HepG2 (cell line): ENCODE data around the gene CDKN3. TPM values are rescaled to one million over a fixed set of nuclear protein-coding genes. Genes with fewer than 3 reads are reported as not detected.

Experiments used
- ATAC-seq: fragments of 200-7000 bp; cut with Tn5 transposase; 3 replicates; pipeline ENCODE4 v1.9.1; 2020; ENCODE audit warnings: mild to moderate bottlenecking, moderate library complexity
- BruUV-seq: library from RNA; stranded (reverse); fragments of 400-500 nt; replicated peaks from 2 replicates; lab custom pipeline; 2021; lab: Mats Ljungman, UMichigan
- CTCF ChIA-PET: fragments of 300-600 bp; formaldehyde crosslinking; extraction: SDS; loops from one replicate; lab custom pipeline; 2021; ENCODE audit warnings: low total read pairs, inconsistent platforms, low intra/inter-chr PET ratio; lab: Yijun Ruan, JAX
- POLR2A ChIA-PET: fragments of 350-600 bp; sonication (Branson Sonifier 250); formaldehyde crosslinking; loops from one replicate; lab custom pipeline; 2020; ENCODE audit warnings: antibody characterized with exemption, inconsistent platforms; lab: Yijun Ruan, JAX
- DNase-seq: peaks from one replicate; pipeline ENCODE4 v3.0.0-alpha.2; 2015; ENCODE audit warnings: low spot score
- FAIRE-seq: peaks from 3 replicates; lab custom pipeline; 2011; peaks lifted over from hg19 to GRCh38; lab: Jason Lieb, UNC
- H2AFZ ChIP-seq: one replicate; pipeline ENCODE4 v1.6.1; 2011; ENCODE audit warnings: low read length, inconsistent platforms
- H3K27ac ChIP-seq: fragments of 300-600 bp; 3 replicates; pipeline ENCODE4 v1.8.0; 2011; ENCODE audit warnings: mixed run types, mild to moderate bottlenecking, mixed read lengths, low read length, inconsistent platforms; ENCODE audit not compliant: insufficient read depth; ENCODE audit errors: extremely low read length
- H3K27me3 ChIP-seq, 2 experiments: fragments of 200-600 bp in 1 of 2; 2 replicates in 1 of 2; 3 replicates in 1 of 2; pipeline versions ENCODE4 v1.6.0 to v1.8.0; 2011; ENCODE audit warnings: low read length in 2 of 2, mild to moderate bottlenecking in 2 of 2, moderate library complexity in 2 of 2, inconsistent platforms in 1 of 2; ENCODE audit not compliant: insufficient read depth in 2 of 2, control insufficient read depth in 1 of 2
- H3K36me3 ChIP-seq, 2 experiments: fragments of 200-600 bp in 1 of 2; replicated peaks in 1 of 2; 2 replicates in 1 of 2; 3 replicates in 1 of 2; pipeline versions ENCODE4 v1.5.1 to v1.8.0; 2011; ENCODE audit warnings: low read length in 2 of 2, inconsistent platforms in 1 of 2; ENCODE audit not compliant: insufficient read depth in 2 of 2, control insufficient read depth in 1 of 2
- H3K4me1 ChIP-seq: 2 replicates; pipeline ENCODE4 v1.5.1; 2012; ENCODE audit warnings: low read length, inconsistent platforms; ENCODE audit not compliant: insufficient read depth
- H3K4me2 ChIP-seq: 2 replicates; pipeline ENCODE4 v1.6.0; 2011; ENCODE audit warnings: low read depth, low read length, inconsistent platforms
- H3K4me3 ChIP-seq, 3 experiments: fragments of 200-600 bp in 1 of 3; sonication (generic), shearing (Covaris generic) in 1 of 3; replicated peaks in 1 of 3; 2 replicates each; pipeline ENCODE4 v1.5.1; 2011 to 2016; ENCODE audit warnings: low read length in 3 of 3, inconsistent platforms in 2 of 3, low read depth in 2 of 3, mild to moderate bottlenecking in 2 of 3, control low read depth in 1 of 3, mixed read lengths in 1 of 3; ENCODE audit not compliant: insufficient read depth in 1 of 3
- H3K79me2 ChIP-seq: one replicate; pipeline ENCODE4 v1.6.1; 2011; ENCODE audit warnings: low read length, inconsistent platforms; ENCODE audit not compliant: insufficient read depth
- H3K9ac ChIP-seq: 2 replicates; pipeline ENCODE4 v1.6.0; 2011; ENCODE audit warnings: mild to moderate bottlenecking, low read depth, low read length, inconsistent platforms; ENCODE audit not compliant: insufficient read depth
- H3K9me3 ChIP-seq: 2 replicates; pipeline ENCODE4 v1.5.1; 2012; ENCODE audit warnings: mild to moderate bottlenecking, low read length
- H4K20me1 ChIP-seq: 2 replicates; pipeline ENCODE4 v1.6.0; 2011; ENCODE audit warnings: inconsistent platforms, mild to moderate bottlenecking, low read length, moderate library complexity; ENCODE audit not compliant: insufficient read depth
- DNMT3B ChIP-seq: conservative IDR thresholded peaks from 2 replicates; pipeline ENCODE4 v1.6.1; 2016; ENCODE audit warnings: missing biosample characterization, control low read depth
- FOSL2 ChIP-seq: sonication (generic); formaldehyde crosslinking; IDR thresholded peaks from 2 replicates; pipeline ENCODE4 v1.4.0; 2020; ENCODE audit warnings: missing genetic modification reagents
- FOXP1 ChIP-seq, 2 experiments: fragments of 450-650 bp in 1 of 2; IDR thresholded peaks; 2 replicates each; pipeline ENCODE4 v1.6.1; 2017 to 2018; ENCODE audit warnings: antibody characterized with exemption in 1 of 2
- NCOA1 ChIP-seq: sonication (generic); formaldehyde crosslinking; IDR thresholded peaks from 2 replicates; pipeline ENCODE4 v1.9.0; 2021; ENCODE audit warnings: missing genetic modification reagents
- PITX1 ChIP-seq: sonication (generic); formaldehyde crosslinking; IDR thresholded peaks from 2 replicates; pipeline ENCODE4 v1.5.1; 2020; ENCODE audit warnings: mild to moderate bottlenecking, missing genetic modification reagents
- SMAD3 ChIP-seq: sonication (generic); formaldehyde crosslinking; IDR thresholded peaks from 2 replicates; pipeline ENCODE4 v1.4.0; 2020; ENCODE audit warnings: missing genetic modification reagents
- SNAI1 ChIP-seq: sonication (generic); formaldehyde crosslinking; IDR thresholded peaks from 2 replicates; pipeline ENCODE4 v1.5.0; 2020; ENCODE audit warnings: mild to moderate bottlenecking, missing genetic modification reagents, borderline replicate concordance
- SPEN ChIP-seq: sonication (generic); formaldehyde crosslinking; IDR thresholded peaks from 2 replicates; pipeline ENCODE4 v1.5.1; 2020; ENCODE audit warnings: low read depth, mild to moderate bottlenecking, missing genetic modification reagents
- SRSF1 ChIP-seq: fragments of 200-400 bp; formaldehyde crosslinking; optimal IDR thresholded peaks from 2 replicates; pipeline ENCODE3; 2017; ENCODE audit warnings: mild to moderate bottlenecking, low read depth, low read length, moderate library complexity
- TAF1 ChIP-seq: sonication (generic); formaldehyde crosslinking; IDR thresholded peaks from 2 replicates; pipeline ENCODE4 v1.4.0; 2020; ENCODE audit warnings: missing genetic modification reagents
- TCF12 ChIP-seq, 2 experiments: fragments of 450-650 bp in 1 of 2; sonication (generic) in 1 of 2; formaldehyde crosslinking in 1 of 2; IDR thresholded peaks; 2 replicates each; pipeline versions ENCODE4 v1.6.1 to v1.8.0; 2017 to 2022; ENCODE audit warnings: antibody characterized with exemption in 1 of 2, mild to moderate bottlenecking in 1 of 2, missing genetic modification reagents in 1 of 2, moderate library complexity in 1 of 2
- TCF7L2 ChIP-seq: IDR thresholded peaks from 2 replicates; pipeline ENCODE4 v1.6.1; 2011; ENCODE audit warnings: mild to moderate bottlenecking, low read depth, low read length, moderate library complexity
- ZFP90 ChIP-seq: sonication (generic); formaldehyde crosslinking; IDR thresholded peaks from 2 replicates; pipeline ENCODE4 v1.8.0; 2022; ENCODE audit warnings: missing genetic modification reagents, mild to moderate bottlenecking, inconsistent platforms, borderline replicate concordance
- ZNF558 ChIP-seq: sonication (generic); formaldehyde crosslinking; IDR thresholded peaks from 2 replicates; pipeline ENCODE4 v1.9.0; 2022; ENCODE audit warnings: mild to moderate bottlenecking, missing genetic modification reagents, borderline replicate concordance
- WGBS: methylation state at CpG from one replicate; pipeline ENCODE4 v1.1.6; 2017; ENCODE audit warnings: low lambda C conversion rate; 5-methylcytosine and 5-hydroxymethylcytosine counted together
- in situ Hi-C: cut with HindIII; loops from 2 replicates; pipeline ENCODE4 v1.10.0; 2017; ENCODE audit warnings: low pct_unique_long_range_greater_than_20kb; ENCODE audit not compliant: extremely low pct_ligation_motif_present
- intact Hi-C: fragments of 100-400 bp; cut with micrococcal nuclease; formaldehyde crosslinking; loops from one replicate; pipeline ENCODE4 v1.10.0; 2022; ENCODE audit not compliant: unreplicated experiment
- polyA plus RNA-seq, 8 experiments: library from polyadenylated mRNA; depleted of rRNA in 3 of 8; stranded (reverse) in 7 of 8; unstranded in 1 of 8; fragments of >200 nt; fragmentation: Illumina TruSeq in 4 of 8; extraction: Trizol in 4 of 8; gene quantifications; 2 replicates each; pipeline versions ENCODE4 v1.2.1 to v1.2.3, GENCODE V29; 2011 to 2016; ENCODE audit warnings: low read depth in 4 of 8, missing spikeins in 1 of 8, mixed read lengths in 1 of 8; ENCODE audit not compliant: insufficient read depth in 1 of 8
- total RNA-seq, 5 experiments: library from RNA; depleted of rRNA; stranded (reverse); fragments of >200 nt; fragmentation: Illumina TruSeq; extraction: Trizol; gene quantifications; 2 replicates each; pipeline ENCODE4 v1.2.3, GENCODE V29; 2016; ENCODE audit warnings: low read depth in 1 of 5

The CDKN3 gene
- total and polyA plus RNA-seq, 2 of the 13 experiments (the other 11 are each of a cell fraction or from before 2014, with no cell fraction given): 63.0 to 88.9 TPM

DNA sequence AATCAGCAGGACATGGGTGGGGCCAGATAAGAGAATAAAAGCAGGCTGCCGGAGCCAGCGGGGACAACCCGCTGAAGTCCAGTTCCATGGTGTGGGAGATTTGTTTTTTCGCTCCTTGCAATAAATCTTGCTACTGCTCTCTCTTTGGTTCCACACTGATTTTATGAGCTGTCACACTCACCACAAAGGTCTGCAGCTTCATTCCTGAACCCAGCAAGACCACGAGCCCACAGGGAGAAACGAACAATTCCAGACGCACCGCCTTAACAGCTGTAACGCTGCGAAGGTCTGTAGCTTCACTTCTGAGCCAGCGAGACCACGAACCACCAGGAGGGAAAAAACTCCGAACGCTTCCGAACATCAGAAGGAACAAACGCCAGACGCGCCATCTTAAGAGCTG is 47.2 kb downstream of the CDKN3 start:
- FAIRE-seq (no peak), DNase-seq (no peak), ATAC-seq (no peak)
- Histone ChIP-seq H3K27me3 (no peaks in the 10 kb centered on the region; a peak in 1 of 5 replicates), H3K79me2 (peaks cover 17% of the 10 kb centered on the region), H3K9ac (no peak overlapping the region), H3K9me3 (no peaks in the 10 kb centered on the region), H4K20me1 (0 out of 2 replicates have a peak, but pooled peaks cover under 1% of the 10 kb centered on the region), H3K27ac (no peak overlapping the region), H2AFZ (no peak overlapping the region), H3K4me2 (no peak overlapping the region), H3K4me3 (no peak overlapping the region), H3K36me3 (no peaks in the 10 kb centered on the region), H3K4me1 (peaks cover 46% of the 10 kb centered on the region)
- ChIA-PET POLR2A (no interaction called here), CTCF (no interaction called here)
- 98% methylated on average over 18 of the region's 18 CpGs for WGBS
- TF ChIP-seq TAF1 (CRISPR knock-in tag) (no peak), TCF12 (IDR thresholded peaks at IDR 0.05) (no peak), TCF12 (CRISPR knock-in tag; IDR thresholded peaks at IDR 0.05) (no peak), SPEN (CRISPR knock-in tag) (no peak), ZFP90 (CRISPR knock-in tag) (no peak), TCF7L2 (no peak), FOSL2 (CRISPR knock-in tag) (no peak), SMAD3 (no peak), FOXP1 (IDR thresholded peaks at IDR 0.05) (no peak), FOXP1 (CRISPR knock-in tag; IDR thresholded peaks at IDR 0.05) (no peak)
- no TSS peak for BruUV-seq
- in situ Hi-C loops (no loop called here), intact Hi-C loops (loop anchor here (5.0 kb wide), 1 partner anchor 43 kb away; the partner anchor contains the start of gene GMFB)

DNA sequence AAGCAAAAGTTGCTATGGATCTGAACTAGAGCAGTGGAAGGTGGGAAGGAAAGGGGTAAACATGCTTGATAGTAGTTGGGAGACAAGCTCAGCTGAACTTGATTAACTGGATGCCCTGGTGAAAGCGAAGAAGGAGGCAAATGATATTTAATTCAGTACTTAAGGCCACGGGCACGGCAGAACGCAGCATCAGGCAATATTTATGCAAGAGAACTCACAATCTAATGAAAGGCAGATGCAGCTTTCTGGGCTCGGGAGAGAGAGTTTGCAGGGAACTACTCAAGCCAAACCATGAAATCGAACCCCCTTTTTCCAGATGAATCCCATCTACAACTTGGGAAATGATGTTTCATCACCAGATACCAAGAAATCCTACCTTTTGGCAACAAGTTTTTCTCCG is 47.9 kb downstream of the CDKN3 start:
- POLR2A ChIA-PET: no interaction called here
- in situ Hi-C loops: no loop called here
- H3K4me3 ChIP-seq: no peak overlapping the region
- H3K9me3 ChIP-seq: no peaks in the 10 kb centered on the region
- H2AFZ ChIP-seq: no peak overlapping the region
- 96% methylated on average over 7 of the region's 7 CpGs for WGBS
- H4K20me1 ChIP-seq: no peaks in the 10 kb centered on the region
- TF ChIP-seq SNAI1 (CRISPR knock-in tag) (no peak), DNMT3B (CRISPR knock-in tag) (no peak), NCOA1 (CRISPR knock-in tag) (no peak), SRSF1 (no peak), ZNF558 (CRISPR knock-in tag) (no peak), PITX1 (CRISPR knock-in tag) (no peak)
- TF ChIP-seq, all 625 proteins: peak for 0
- BruUV-seq: no TSS peak
- Histone ChIP-seq H3K79me2 (peaks cover 10% of the 10 kb centered on the region), H3K4me1 (peaks cover 39% of the 10 kb centered on the region), H3K27ac (no peak overlapping the region), H3K4me2 (no peak overlapping the region), H3K9ac (no peak overlapping the region), H3K36me3 (no peaks in the 10 kb centered on the region), H3K27me3 (no peaks in the 10 kb centered on the region; a peak in 1 of 5 replicates)
- intact Hi-C loops: loop anchor here (5.0 kb wide), 1 partner anchor 43 kb away; the partner anchor contains the start of gene GMFB
- CTCF ChIA-PET: no interaction called here
- FAIRE-seq (no peak), ATAC-seq (no peak), DNase-seq (no peak)
